Activated naive CD8-positive, alpha-beta T cell treated with anti-CD3 and anti-CD28 coated beads, Interleukin-2, amount 50 U/mL, for 24 hours (primary cell): ENCODE results near the gene ACTN1.
"Not testable (repeated sequence)": the region's sequence is repeated elsewhere in the genome, so short reads cannot be mapped to it uniquely, and the experiment has no call there.

Experiments
- ATAC-seq: fragments of 150-1000 bp; cut with Tn5 transposase; one replicate; pipeline ENCODE4 v1.10.0; 2021
- DNase-seq: peaks from one replicate; pipeline ENCODE4 v3.0.0; 2021
- H3K27ac Mint-ChIP-seq: one replicate; pipeline ENCODE4 v1.8.0; 2021; ENCODE audit warnings: mild to moderate bottlenecking, mixed read lengths
- H3K27me3 Mint-ChIP-seq: one replicate; pipeline ENCODE4 v1.8.0; 2021; ENCODE audit warnings: mixed read lengths
- H3K36me3 Mint-ChIP-seq: one replicate; pipeline ENCODE4 v1.8.0; 2021; ENCODE audit warnings: low read depth, mixed read lengths
- H3K4me1 Mint-ChIP-seq: one replicate; pipeline ENCODE4 v1.8.0; 2021; ENCODE audit warnings: mixed read lengths
- H3K4me3 Mint-ChIP-seq: one replicate; pipeline ENCODE4 v1.8.0; 2021; ENCODE audit warnings: mild to moderate bottlenecking, moderate library complexity, mixed read lengths
- H3K9me3 Mint-ChIP-seq: one replicate; pipeline ENCODE4 v1.8.0; 2021; ENCODE audit warnings: mixed read lengths

Gene ACTN1

GRCh38 chr14:68864361-68864750 is 114.7 kb downstream of the ACTN1 start:
- H3K36me3 Mint-ChIP-seq: no peaks in the 10 kb centered on the region
- DNase-seq: no peak
- H3K27ac Mint-ChIP-seq: no peak overlapping the region
- no peaks in the 10 kb centered on the region for H3K4me1 Mint-ChIP-seq
- H3K27me3 Mint-ChIP-seq: no peaks in the 10 kb centered on the region
- no peak overlapping the region for H3K4me3 Mint-ChIP-seq
- no peak for ATAC-seq
- peaks cover 4% of the 10 kb centered on the region for H3K9me3 Mint-ChIP-seq

- peaks cover 4% of the 10 kb centered on the region for H3K9me3 Mint-ChIP-seq
- ATAC-seq (no peak), DNase-seq (no peak)
- H3K27me3 Mint-ChIP-seq: no peaks in the 10 kb centered on the region
- no peaks in the 10 kb centered on the region for H3K36me3 Mint-ChIP-seq
- H3K4me3 Mint-ChIP-seq: no peak overlapping the region
- no peak overlapping the region for H3K27ac Mint-ChIP-seq
- H3K4me1 Mint-ChIP-seq: no peaks in the 10 kb centered on the region
These were observed 115.3 kb downstream of the ACTN1 start for GRCh38 chr14:68863610-68864360.

- Mint-ChIP-seq H3K36me3 (no peaks in the 10 kb centered on the region), H3K9me3 (peaks cover 4% of the 10 kb centered on the region), H3K4me1 (no peaks in the 10 kb centered on the region), H3K27me3 (no peaks in the 10 kb centered on the region), H3K4me3 (no peak overlapping the region), H3K27ac (no peak overlapping the region)
- DNase-seq: peak; percentile 81
- ATAC-seq: peak; percentile 52
These were observed 116.0 kb downstream of the ACTN1 start for GRCh38 chr14:68862954-68863594.

GRCh38 chr14:68860771-68861170 is 118.3 kb downstream of the ACTN1 start:
- Mint-ChIP-seq H3K9me3 (peaks cover 4% of the 10 kb centered on the region), H3K36me3 (no peaks in the 10 kb centered on the region)
- no peak for ATAC-seq

GRCh38 chr14:68857516-68858070 is 121.5 kb downstream of the ACTN1 start:
- no peaks in the 10 kb centered on the region for H3K27me3 Mint-ChIP-seq
- H3K36me3 Mint-ChIP-seq: no peaks in the 10 kb centered on the region
- H3K27ac Mint-ChIP-seq: no peak overlapping the region
- ATAC-seq: no peak
- peaks cover 4% of the 10 kb centered on the region for H3K4me1 Mint-ChIP-seq
- DNase-seq: no peak
- H3K9me3 Mint-ChIP-seq: no peaks in the 10 kb centered on the region
- no peak overlapping the region for H3K4me3 Mint-ChIP-seq

More at GRCh38 chr14:68860771-68861170, 118.3 kb downstream of the ACTN1 start:
- H3K27ac Mint-ChIP-seq: no peak overlapping the region
- H3K4me3 Mint-ChIP-seq: no peak overlapping the region
- no peaks in the 10 kb centered on the region for H3K27me3 Mint-ChIP-seq
- H3K4me1 Mint-ChIP-seq: no peaks in the 10 kb centered on the region
- no peak for DNase-seq

GRCh38 chr14:68856572-68856971 is 122.5 kb downstream of the ACTN1 start:
- Mint-ChIP-seq H3K36me3 (peaks cover 5% of the 10 kb centered on the region), H3K4me1 (peaks cover 4% of the 10 kb centered on the region), H3K9me3 (no peaks in the 10 kb centered on the region), H3K27me3 (no peaks in the 10 kb centered on the region), H3K27ac (no peak overlapping the region), H3K4me3 (no peak overlapping the region)
- ATAC-seq (no peak), DNase-seq (no peak)

GRCh38 chr14:68854421-68854820 is 124.7 kb downstream of the ACTN1 start:
- DNase-seq (no peak), ATAC-seq (no peak)
- H3K27ac Mint-ChIP-seq: peak overlapping the region; percentile 43
- peaks cover 5% of the 10 kb centered on the region for H3K36me3 Mint-ChIP-seq
- no peaks in the 10 kb centered on the region for H3K9me3 Mint-ChIP-seq
- H3K4me1 Mint-ChIP-seq: peaks cover 4% of the 10 kb centered on the region
- no peak overlapping the region for H3K4me3 Mint-ChIP-seq
- no peaks in the 10 kb centered on the region for H3K27me3 Mint-ChIP-seq

GRCh38 chr14:68853749-68854148 is 125.4 kb downstream of the ACTN1 start:
- no peak overlapping the region for H3K27ac Mint-ChIP-seq
- peaks cover 4% of the 10 kb centered on the region for H3K4me1 Mint-ChIP-seq
- no peak for DNase-seq
- no peak for ATAC-seq
- peaks cover 5% of the 10 kb centered on the region for H3K36me3 Mint-ChIP-seq
- H3K4me3 Mint-ChIP-seq: no peak overlapping the region
- H3K9me3 Mint-ChIP-seq: no peaks in the 10 kb centered on the region
- no peaks in the 10 kb centered on the region for H3K27me3 Mint-ChIP-seq

- DNase-seq, H3K27me3 Mint-ChIP-seq, H3K36me3 Mint-ChIP-seq, H3K27ac Mint-ChIP-seq, ATAC-seq, H3K4me1 Mint-ChIP-seq, H3K4me3 Mint-ChIP-seq, H3K9me3 Mint-ChIP-seq: not testable (repeated sequence)
These were observed 126.6 kb downstream of the ACTN1 start for GRCh38 chr14:68852493-68852892.

- Mint-ChIP-seq H3K27ac (no peak overlapping the region), H3K27me3 (no peaks in the 10 kb centered on the region), H3K4me3 (no peak overlapping the region), H3K36me3 (peaks cover 5% of the 10 kb centered on the region), H3K9me3 (no peaks in the 10 kb centered on the region), H3K4me1 (peaks cover 5% of the 10 kb centered on the region)
- no peak for DNase-seq
- no peak for ATAC-seq
These were observed 128.0 kb downstream of the ACTN1 start for GRCh38 chr14:68851078-68851477.

GRCh38 chr14:68849416-68849815 is 129.7 kb downstream of the ACTN1 start:
- H3K9me3 Mint-ChIP-seq: no peaks in the 10 kb centered on the region
- H3K27me3 Mint-ChIP-seq: peaks cover 4% of the 10 kb centered on the region
- no peak for ATAC-seq
- H3K27ac Mint-ChIP-seq: no peak overlapping the region
- H3K4me3 Mint-ChIP-seq: no peak overlapping the region
- peaks cover 5% of the 10 kb centered on the region for H3K36me3 Mint-ChIP-seq
- DNase-seq: no peak
- peaks cover 5% of the 10 kb centered on the region for H3K4me1 Mint-ChIP-seq

- no peak for ATAC-seq
- Mint-ChIP-seq H3K9me3 (no peaks in the 10 kb centered on the region), H3K4me3 (no peak overlapping the region), H3K27ac (no peak overlapping the region), H3K27me3 (peaks cover 4% of the 10 kb centered on the region), H3K36me3 (peaks cover 5% of the 10 kb centered on the region), H3K4me1 (peaks cover 12% of the 10 kb centered on the region)
- DNase-seq: no peak
These were observed 130.8 kb downstream of the ACTN1 start for GRCh38 chr14:68848253-68848652.

GRCh38 chr14:68847640-68848039 is 131.5 kb downstream of the ACTN1 start:
- peaks cover 16% of the 10 kb centered on the region for H3K4me1 Mint-ChIP-seq
- ATAC-seq, DNase-seq, H3K27me3 Mint-ChIP-seq, H3K36me3 Mint-ChIP-seq, H3K27ac Mint-ChIP-seq, H3K9me3 Mint-ChIP-seq, H3K4me3 Mint-ChIP-seq: not testable (repeated sequence)

GRCh38 chr14:68846466-68846865 is 132.6 kb downstream of the ACTN1 start:
- Mint-ChIP-seq H3K4me3 (no peak overlapping the region), H3K9me3 (no peaks in the 10 kb centered on the region), H3K36me3 (no peaks in the 10 kb centered on the region), H3K27ac (no peak overlapping the region), H3K4me1 (peaks cover 28% of the 10 kb centered on the region), H3K27me3 (peaks cover 4% of the 10 kb centered on the region)
- DNase-seq (no peak), ATAC-seq (no peak)

- Mint-ChIP-seq H3K36me3 (peaks cover 4% of the 10 kb centered on the region), H3K27me3 (peaks cover 4% of the 10 kb centered on the region), H3K4me3 (peak overlapping the region; percentile 35), H3K9me3 (no peaks in the 10 kb centered on the region), H3K27ac (no peak overlapping the region), H3K4me1 (peaks cover 47% of the 10 kb centered on the region)
- ATAC-seq (no peak), DNase-seq (no peak)
These were observed 134.9 kb downstream of the ACTN1 start for GRCh38 chr14:68844210-68844545.
